ENCODE results near the gene PTPRT.

Gene PTPRT

DNA sequence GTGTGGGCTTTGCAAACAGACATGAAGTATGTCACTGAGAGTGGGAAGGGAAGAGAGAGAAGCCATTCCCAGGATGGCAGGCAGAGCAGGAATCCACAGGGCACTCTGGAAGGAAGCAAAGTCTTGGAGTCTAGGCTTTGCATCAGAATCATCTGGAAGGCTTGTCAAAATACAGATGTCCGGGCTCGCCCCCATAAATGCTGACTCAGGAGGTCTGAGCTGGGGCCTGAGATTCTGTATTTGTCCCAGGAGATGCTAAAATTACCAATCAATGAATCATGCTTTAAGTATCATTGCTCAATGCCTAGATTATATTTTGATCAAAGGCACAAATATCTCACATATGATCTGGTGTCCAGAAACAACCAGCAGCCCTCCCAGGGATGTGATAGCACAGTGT, 46.3 kb upstream of the PTPRT start (continued):
- TF ChIP-seq, protein P1, sequence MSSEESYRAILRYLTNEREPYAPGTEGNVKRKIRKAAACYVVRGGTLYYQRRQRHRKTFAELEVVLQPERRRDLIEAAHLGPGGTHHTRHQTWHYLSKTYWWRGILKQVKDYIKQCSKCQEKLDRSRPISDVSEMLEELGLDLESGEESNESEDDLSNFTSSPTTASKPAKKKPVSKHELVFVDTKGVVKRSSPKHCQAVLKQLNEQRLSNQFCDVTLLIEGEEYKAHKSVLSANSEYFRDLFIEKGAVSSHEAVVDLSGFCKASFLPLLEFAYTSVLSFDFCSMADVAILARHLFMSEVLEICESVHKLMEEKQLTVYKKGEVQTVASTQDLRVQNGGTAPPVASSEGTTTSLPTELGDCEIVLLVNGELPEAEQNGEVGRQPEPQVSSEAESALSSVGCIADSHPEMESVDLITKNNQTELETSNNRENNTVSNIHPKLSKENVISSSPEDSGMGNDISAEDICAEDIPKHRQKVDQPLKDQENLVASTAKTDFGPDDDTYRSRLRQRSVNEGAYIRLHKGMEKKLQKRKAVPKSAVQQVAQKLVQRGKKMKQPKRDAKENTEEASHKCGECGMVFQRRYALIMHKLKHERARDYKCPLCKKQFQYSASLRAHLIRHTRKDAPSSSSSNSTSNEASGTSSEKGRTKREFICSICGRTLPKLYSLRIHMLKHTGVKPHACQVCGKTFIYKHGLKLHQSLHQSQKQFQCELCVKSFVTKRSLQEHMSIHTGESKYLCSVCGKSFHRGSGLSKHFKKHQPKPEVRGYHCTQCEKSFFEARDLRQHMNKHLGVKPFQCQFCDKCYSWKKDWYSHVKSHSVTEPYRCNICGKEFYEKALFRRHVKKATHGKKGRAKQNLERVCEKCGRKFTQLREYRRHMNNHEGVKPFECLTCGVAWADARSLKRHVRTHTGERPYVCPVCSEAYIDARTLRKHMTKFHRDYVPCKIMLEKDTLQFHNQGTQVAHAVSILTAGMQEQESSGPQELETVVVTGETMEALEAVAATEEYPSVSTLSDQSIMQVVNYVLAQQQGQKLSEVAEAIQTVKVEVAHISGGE (tag by site-specific recombination; conservative IDR thresholded peaks at IDR 0.05; ENCODE audit: low read depth): no peak
- TF ChIP-seq ZNF558 (tag by site-specific recombination; IDR thresholded peaks at IDR 0.05) (no peak), ZFHX2 (tag by site-specific recombination; conservative IDR thresholded peaks at IDR 0.05) (no peak), ZNF391 (tag by site-specific recombination; IDR thresholded peaks at IDR 0.05; ENCODE audit: borderline replicate concordance, low read depth) (no peak), BCL11A (tag by site-specific recombination; IDR thresholded peaks at IDR 0.05; ENCODE audit: low read depth) (no peak), ZNF138 (tag by site-specific recombination; IDR thresholded peaks at IDR 0.05; ENCODE audit: borderline replicate concordance) (no peak), ZNF560 (tag by site-specific recombination; IDR thresholded peaks at IDR 0.05; ENCODE audit: borderline replicate concordance) (no peak)
- TF ChIP-seq, protein P2, sequence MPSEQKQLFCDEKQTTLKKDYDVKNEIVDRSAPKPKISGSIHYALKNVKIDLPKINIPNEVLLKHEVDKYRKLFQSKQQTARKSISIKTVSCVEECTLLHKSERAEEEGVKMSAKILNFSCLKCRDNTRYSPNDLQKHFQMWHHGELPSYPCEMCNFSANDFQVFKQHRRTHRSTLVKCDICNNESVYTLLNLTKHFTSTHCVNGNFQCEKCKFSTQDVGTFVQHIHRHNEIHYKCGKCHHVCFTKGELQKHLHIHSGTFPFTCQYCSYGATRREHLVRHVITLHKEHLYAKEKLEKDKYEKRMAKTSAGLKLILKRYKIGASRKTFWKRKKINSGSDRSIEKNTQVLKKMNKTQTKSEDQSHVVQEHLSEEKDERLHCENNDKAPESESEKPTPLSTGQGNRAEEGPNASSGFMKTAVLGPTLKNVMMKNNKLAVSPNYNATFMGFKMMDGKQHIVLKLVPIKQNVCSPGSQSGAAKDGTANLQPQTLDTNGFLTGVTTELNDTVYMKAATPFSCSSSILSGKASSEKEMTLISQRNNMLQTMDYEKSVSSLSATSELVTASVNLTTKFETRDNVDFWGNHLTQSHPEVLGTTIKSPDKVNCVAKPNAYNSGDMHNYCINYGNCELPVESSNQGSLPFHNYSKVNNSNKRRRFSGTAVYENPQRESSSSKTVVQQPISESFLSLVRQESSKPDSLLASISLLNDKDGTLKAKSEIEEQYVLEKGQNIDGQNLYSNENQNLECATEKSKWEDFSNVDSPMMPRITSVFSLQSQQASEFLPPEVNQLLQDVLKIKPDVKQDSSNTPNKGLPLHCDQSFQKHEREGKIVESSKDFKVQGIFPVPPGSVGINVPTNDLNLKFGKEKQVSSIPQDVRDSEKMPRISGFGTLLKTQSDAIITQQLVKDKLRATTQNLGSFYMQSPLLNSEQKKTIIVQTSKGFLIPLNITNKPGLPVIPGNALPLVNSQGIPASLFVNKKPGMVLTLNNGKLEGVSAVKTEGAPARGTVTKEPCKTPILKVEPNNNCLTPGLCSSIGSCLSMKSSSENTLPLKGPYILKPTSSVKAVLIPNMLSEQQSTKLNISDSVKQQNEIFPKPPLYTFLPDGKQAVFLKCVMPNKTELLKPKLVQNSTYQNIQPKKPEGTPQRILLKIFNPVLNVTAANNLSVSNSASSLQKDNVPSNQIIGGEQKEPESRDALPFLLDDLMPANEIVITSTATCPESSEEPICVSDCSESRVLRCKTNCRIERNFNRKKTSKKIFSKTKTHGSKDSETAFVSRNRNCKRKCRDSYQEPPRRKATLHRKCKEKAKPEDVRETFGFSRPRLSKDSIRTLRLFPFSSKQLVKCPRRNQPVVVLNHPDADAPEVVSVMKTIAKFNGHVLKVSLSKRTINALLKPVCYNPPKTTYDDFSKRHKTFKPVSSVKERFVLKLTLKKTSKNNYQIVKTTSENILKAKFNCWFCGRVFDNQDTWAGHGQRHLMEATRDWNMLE (tag by site-specific recombination; conservative IDR thresholded peaks at IDR 0.05; ENCODE audit: low read depth): no peak

- TF ChIP-seq SETDB1 (IDR thresholded peaks at IDR 0.05; ENCODE audit: insufficient read length, low read length): no peak
- no peak for TF ChIP-seq ZEB2 (tag by site-specific recombination; IDR thresholded peaks at IDR 0.05)
- TF ChIP-seq ZNF747 (tag by site-specific recombination; IDR thresholded peaks at IDR 0.05): no peak
- TF ChIP-seq ZNF654 (tag by site-specific recombination; IDR thresholded peaks at IDR 0.05; ENCODE audit: low read depth): no peak
- no peak for TF ChIP-seq OVOL3 (tag by site-specific recombination; IDR thresholded peaks at IDR 0.05)
- no peak for TF ChIP-seq ZNF623 (tag by site-specific recombination; IDR thresholded peaks at IDR 0.05)
- TF ChIP-seq ZIC2 (tag by site-specific recombination; IDR thresholded peaks at IDR 0.05): no peak
- no peak for TF ChIP-seq ZNF830 (tag by site-specific recombination; IDR thresholded peaks at IDR 0.05; ENCODE audit: low read depth)
- no peak for TF ChIP-seq ZNF670 (tag by site-specific recombination; IDR thresholded peaks at IDR 0.05; ENCODE audit: low read depth)
- no peaks in the 10 kb centered on the region for H3K9me3 ChIP-seq (ENCODE audit: control insufficient read depth, insufficient read depth, low read depth, low read length)
- CTCF ChIA-PET: interaction anchor here (1.2 to 1.5 kb wide), 2 partner anchors 44 to 45 kb away, joined by 3 read pairs; no protein-coding TSS in a partner anchor
- H3K36me3 ChIP-seq (ENCODE audit: control insufficient read depth in 2 of 2, insufficient read depth in 1 of 2, low read length in 2 of 2): no peaks in the 10 kb centered on the region
- POLR2A ChIA-PET: no interaction called here
- H3K4me1 ChIP-seq (ENCODE audit: control insufficient read depth, insufficient read depth, low read length): no peaks in the 10 kb centered on the region
- H3K4me3 ChIP-seq (ENCODE audit: low read depth, low read length): no peak overlapping the region
- no peak overlapping the region for H3K27ac ChIP-seq (ENCODE audit: extremely low read depth, low read depth, low read length)
These were observed 42.1 kb upstream of the PTPRT start for GRCh38 chr20:43231829-43232228.
